Measurements from ENCODE around the gene APOO.

DNA sequence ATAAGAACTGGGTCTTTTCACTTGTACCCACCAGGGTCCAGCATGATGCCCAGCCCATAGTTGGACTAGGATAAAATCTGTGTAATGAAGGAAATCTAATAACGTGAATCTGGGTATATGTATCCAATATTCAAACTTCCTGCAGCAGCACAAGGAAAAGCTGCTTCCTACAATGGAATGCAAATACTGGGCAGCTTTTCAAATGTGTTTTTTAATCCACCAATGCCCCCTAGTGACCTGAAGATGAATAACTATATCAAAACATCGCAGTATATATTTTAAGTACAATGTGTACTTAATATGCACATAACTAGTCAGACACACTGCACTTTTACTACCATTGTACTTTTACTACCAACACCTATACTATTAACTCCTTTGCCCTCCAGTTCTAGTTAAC, 5.3 kb downstream of the APOO start:
- TF ChIP-seq, protein P1, sequence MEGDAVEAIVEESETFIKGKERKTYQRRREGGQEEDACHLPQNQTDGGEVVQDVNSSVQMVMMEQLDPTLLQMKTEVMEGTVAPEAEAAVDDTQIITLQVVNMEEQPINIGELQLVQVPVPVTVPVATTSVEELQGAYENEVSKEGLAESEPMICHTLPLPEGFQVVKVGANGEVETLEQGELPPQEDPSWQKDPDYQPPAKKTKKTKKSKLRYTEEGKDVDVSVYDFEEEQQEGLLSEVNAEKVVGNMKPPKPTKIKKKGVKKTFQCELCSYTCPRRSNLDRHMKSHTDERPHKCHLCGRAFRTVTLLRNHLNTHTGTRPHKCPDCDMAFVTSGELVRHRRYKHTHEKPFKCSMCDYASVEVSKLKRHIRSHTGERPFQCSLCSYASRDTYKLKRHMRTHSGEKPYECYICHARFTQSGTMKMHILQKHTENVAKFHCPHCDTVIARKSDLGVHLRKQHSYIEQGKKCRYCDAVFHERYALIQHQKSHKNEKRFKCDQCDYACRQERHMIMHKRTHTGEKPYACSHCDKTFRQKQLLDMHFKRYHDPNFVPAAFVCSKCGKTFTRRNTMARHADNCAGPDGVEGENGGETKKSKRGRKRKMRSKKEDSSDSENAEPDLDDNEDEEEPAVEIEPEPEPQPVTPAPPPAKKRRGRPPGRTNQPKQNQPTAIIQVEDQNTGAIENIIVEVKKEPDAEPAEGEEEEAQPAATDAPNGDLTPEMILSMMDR (conservative IDR thresholded peaks at IDR 0.05; ENCODE audit: low read depth in 2 of 2) = peak; percentile 57 to 59
- TF ChIP-seq EZH2 (IDR thresholded peaks at IDR 0.05; ENCODE audit: low read depth, unreplicated experiment) (no peak), POLR2AphosphoS5 (IDR thresholded peaks at IDR 0.05; ENCODE audit: low read depth) (no peak), EZH2phosphoT487 (IDR thresholded peaks at IDR 0.05; ENCODE audit: unreplicated experiment) (no peak), STAT1 (IDR thresholded peaks at IDR 0.05; ENCODE audit: unreplicated experiment) (no peak), JUNB (IDR thresholded peaks at IDR 0.05; ENCODE audit: unreplicated experiment) (no peak), CREB1 (CRISPR knock-in tag; IDR thresholded peaks at IDR 0.05; ENCODE audit: low read depth) (no peak), NANOG (IDR thresholded peaks at IDR 0.05; ENCODE audit: borderline replicate concordance) (no peak), ZNF114 (CRISPR knock-in tag; IDR thresholded peaks at IDR 0.05) (no peak)
- TF ChIP-seq, protein P2, sequence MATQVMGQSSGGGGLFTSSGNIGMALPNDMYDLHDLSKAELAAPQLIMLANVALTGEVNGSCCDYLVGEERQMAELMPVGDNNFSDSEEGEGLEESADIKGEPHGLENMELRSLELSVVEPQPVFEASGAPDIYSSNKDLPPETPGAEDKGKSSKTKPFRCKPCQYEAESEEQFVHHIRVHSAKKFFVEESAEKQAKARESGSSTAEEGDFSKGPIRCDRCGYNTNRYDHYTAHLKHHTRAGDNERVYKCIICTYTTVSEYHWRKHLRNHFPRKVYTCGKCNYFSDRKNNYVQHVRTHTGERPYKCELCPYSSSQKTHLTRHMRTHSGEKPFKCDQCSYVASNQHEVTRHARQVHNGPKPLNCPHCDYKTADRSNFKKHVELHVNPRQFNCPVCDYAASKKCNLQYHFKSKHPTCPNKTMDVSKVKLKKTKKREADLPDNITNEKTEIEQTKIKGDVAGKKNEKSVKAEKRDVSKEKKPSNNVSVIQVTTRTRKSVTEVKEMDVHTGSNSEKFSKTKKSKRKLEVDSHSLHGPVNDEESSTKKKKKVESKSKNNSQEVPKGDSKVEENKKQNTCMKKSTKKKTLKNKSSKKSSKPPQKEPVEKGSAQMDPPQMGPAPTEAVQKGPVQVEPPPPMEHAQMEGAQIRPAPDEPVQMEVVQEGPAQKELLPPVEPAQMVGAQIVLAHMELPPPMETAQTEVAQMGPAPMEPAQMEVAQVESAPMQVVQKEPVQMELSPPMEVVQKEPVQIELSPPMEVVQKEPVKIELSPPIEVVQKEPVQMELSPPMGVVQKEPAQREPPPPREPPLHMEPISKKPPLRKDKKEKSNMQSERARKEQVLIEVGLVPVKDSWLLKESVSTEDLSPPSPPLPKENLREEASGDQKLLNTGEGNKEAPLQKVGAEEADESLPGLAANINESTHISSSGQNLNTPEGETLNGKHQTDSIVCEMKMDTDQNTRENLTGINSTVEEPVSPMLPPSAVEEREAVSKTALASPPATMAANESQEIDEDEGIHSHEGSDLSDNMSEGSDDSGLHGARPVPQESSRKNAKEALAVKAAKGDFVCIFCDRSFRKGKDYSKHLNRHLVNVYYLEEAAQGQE (IDR thresholded peaks at IDR 0.05; ENCODE audit: unreplicated experiment) = no peak
- TF ChIP-seq, protein P3, sequence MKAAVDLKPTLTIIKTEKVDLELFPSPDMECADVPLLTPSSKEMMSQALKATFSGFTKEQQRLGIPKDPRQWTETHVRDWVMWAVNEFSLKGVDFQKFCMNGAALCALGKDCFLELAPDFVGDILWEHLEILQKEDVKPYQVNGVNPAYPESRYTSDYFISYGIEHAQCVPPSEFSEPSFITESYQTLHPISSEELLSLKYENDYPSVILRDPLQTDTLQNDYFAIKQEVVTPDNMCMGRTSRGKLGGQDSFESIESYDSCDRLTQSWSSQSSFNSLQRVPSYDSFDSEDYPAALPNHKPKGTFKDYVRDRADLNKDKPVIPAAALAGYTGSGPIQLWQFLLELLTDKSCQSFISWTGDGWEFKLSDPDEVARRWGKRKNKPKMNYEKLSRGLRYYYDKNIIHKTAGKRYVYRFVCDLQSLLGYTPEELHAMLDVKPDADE (IDR thresholded peaks at IDR 0.05) = no peak
